ENCODE results near the gene KCNAB2.

KCNAB2 gene

GRCh38 chr1:6002714-6003501 lies 42.8 kb upstream of the KCNAB2 start:
- Histone ChIP-seq H3K36me3 (no peaks in the 10 kb centered on the region), H3K9me3 (no peaks in the 10 kb centered on the region), H3K27ac (peak overlapping the region; percentile 64), H3K4me3 (no peak overlapping the region), H3K4me1 (peaks cover 64% of the 10 kb centered on the region), H3K9ac (peak overlapping the region; percentile 58; the same call in 1 of the 2 replicates), H3K4me2 (peak overlapping the region; percentile 78), H4K20me1 (peaks cover 78% of the 10 kb centered on the region), H3K27me3 (no peaks in the 10 kb centered on the region)
- TF ChIP-seq Cebpa-rat (IDR thresholded peaks at IDR 0.05): no peak

DNA sequence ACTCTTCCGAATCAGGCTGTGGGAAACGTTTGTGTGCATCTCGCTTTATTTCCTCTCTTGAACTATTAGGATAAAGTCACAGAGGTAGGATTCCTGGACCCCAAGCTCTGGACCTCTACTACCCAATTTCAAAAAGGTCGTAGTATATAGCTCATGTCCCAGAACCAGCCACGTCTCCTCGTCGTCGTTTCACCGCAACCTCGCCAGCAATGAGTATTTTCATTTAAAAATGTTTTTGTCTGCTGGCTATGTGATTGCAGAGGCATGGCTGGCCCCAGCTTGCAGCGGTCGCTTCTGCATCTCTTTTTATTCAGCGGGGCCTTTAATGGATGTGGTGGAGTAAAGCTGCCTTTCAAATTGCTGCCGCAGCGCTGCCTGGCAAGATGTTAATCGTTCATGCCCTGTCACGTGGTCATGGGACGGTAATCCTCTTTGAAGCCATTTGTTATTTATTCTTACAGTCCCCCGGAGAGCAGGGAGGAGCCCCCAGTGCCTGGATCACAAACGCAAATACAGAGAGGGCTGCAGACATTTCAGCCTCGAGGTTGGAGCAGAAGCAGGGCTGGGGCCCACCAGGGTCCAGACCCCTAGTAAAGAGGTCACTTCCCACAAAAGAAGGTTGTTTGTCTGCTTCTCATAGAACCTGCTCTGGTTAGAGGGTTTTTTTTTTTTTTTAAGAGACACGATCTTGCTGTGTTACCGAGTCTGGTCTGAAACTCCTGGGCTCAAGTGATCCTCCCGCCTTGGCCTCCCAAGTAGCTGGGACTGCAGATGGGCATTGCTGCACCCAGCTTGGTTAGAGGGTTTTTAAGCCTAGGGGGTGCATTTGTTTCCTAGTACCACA lies 41.9 kb upstream of the KCNAB2 start:
- H3K4me3 ChIP-seq: no peak overlapping the region
- H3K9me3 ChIP-seq: no peaks in the 10 kb centered on the region
- TF ChIP-seq Cebpa-rat (IDR thresholded peaks at IDR 0.05): no peak
- peaks cover 71% of the 10 kb centered on the region for H3K4me1 ChIP-seq
- H3K36me3 ChIP-seq: no peaks in the 10 kb centered on the region
- H3K9ac ChIP-seq: peak overlapping the region; percentile 58; the same call in 1 of the 2 replicates
- peaks cover 79% of the 10 kb centered on the region for H4K20me1 ChIP-seq
- H3K27me3 ChIP-seq: no peaks in the 10 kb centered on the region
- peak overlapping the region; percentile 78 for H3K4me2 ChIP-seq
- no peak overlapping the region for H3K27ac ChIP-seq

DNA sequence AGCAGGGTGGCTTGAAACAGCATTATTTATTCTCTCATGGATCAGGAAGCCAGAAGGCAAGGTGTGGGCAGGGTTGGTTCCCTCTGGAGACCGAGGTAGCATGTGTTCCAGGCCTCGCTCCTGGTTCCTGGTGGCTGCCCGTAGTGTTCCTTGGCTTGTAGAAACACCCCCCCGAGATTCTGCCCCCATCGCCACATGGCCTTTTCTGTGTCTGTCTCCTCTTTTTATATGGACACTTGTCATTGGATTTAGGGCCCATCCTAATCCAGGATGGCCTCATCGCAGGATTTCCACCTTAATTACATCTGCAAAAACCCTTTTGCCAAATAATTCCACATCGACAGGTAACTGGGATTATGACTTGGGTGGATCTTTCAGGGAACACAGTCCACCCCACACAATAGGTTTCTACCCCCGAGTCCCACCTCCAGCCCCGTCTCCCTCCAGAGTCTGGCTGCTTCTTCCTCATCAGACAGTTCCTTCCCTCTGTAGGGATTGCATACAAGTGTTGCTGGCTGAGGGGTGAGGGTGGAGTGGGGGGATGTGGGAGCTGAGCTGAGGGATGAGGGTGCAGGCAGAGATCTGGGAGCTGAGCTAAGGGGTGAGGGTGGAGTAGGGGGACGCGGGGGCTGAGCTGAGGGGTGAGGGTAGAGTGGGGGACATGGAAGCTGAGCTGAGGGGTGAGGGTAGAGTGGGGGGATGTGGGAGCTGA lies 41.1 kb upstream of the KCNAB2 start:
- TF ChIP-seq Cebpa-rat (IDR thresholded peaks at IDR 0.05): no peak
- H3K9me3 ChIP-seq: no peaks in the 10 kb centered on the region
- peak overlapping the region; percentile 78; the same call in 1 of the 2 replicates for H3K4me2 ChIP-seq
- H3K36me3 ChIP-seq: no peaks in the 10 kb centered on the region
- H3K9ac ChIP-seq: no peak overlapping the region
- no peaks in the 10 kb centered on the region for H3K27me3 ChIP-seq
- peaks cover 73% of the 10 kb centered on the region for H3K4me1 ChIP-seq
- H4K20me1 ChIP-seq: peaks cover 80% of the 10 kb centered on the region
- no peak overlapping the region for H3K4me3 ChIP-seq
- no peak overlapping the region for H3K27ac ChIP-seq

DNA sequence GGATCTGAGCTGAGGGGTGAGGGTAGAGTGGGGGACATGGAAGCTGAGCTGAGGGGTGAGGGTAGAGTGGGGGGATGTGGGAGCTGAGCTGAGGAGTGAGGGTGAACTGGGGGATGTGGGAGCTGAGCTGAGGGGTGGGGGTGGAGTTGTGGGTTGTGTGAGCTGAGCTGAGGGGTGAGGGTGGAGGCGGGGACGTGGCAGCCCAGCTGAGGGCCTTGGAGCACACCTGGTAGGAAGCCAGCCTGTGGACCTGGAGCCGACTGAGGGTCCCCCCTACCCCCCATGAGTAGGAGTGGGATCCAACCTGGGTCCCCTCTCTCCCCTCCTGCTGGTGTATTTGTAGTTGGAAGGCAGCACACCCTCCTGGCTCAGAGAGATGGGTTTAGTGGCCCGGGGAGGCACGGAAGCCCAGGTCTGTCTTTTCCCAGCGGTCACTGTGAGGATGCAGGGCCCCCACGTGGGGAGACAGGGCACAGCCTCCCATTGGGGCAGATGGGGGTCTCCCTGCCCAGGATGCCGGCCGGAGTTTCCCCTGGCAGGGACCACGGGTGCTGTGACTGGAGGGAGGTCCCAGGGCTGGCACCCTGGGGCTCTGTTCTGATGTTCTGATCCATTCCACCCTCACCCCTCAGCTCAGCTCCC lies 40.3 kb upstream of the KCNAB2 start:
- TF ChIP-seq Cebpa-rat (IDR thresholded peaks at IDR 0.05): no peak
- H3K27ac ChIP-seq: no peak overlapping the region
- no peak overlapping the region for H3K9ac ChIP-seq
- peaks cover 81% of the 10 kb centered on the region for H3K4me1 ChIP-seq
- peaks cover 79% of the 10 kb centered on the region for H4K20me1 ChIP-seq
- no peaks in the 10 kb centered on the region for H3K9me3 ChIP-seq
- no peak overlapping the region for H3K4me2 ChIP-seq
- no peak overlapping the region for H3K4me3 ChIP-seq
- H3K27me3 ChIP-seq: no peaks in the 10 kb centered on the region
- H3K36me3 ChIP-seq: no peaks in the 10 kb centered on the region

DNA sequence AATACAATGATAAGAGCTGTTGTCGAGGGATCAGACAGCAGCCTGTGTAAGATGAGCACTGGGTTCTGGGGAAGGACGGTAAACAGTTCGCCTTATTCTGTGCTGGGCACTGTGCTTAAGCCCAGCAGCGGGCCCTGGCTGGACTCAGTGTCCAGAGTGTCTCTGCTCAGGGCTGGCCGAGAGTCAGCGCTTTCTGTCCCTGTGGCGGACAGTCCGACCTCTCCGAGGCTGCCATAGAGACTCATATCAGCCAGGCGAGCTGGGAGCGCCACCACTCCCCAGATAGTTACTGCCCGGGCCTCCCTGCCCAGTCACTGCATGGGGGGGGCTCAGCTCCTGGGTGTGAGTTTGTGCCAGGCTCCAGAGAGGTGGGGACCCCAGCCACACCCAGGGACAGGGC lies 38.8 kb upstream of the KCNAB2 start:
- Histone ChIP-seq H3K4me2 (peak overlapping the region; percentile 95), H3K9ac (no peak overlapping the region), H4K20me1 (peaks cover 78% of the 10 kb centered on the region), H3K4me3 (no peak overlapping the region), H3K4me1 (peaks cover 84% of the 10 kb centered on the region), H3K27ac (no peak overlapping the region), H3K36me3 (no peaks in the 10 kb centered on the region), H3K9me3 (no peaks in the 10 kb centered on the region), H3K27me3 (no peaks in the 10 kb centered on the region)
- TF ChIP-seq Cebpa-rat (IDR thresholded peaks at IDR 0.05): no peak

GRCh38 chr1:6007318-6008083 lies 38.2 kb upstream of the KCNAB2 start:
- peak overlapping the region; percentile 95 for H3K4me2 ChIP-seq
- no peak overlapping the region for H3K4me3 ChIP-seq
- no peaks in the 10 kb centered on the region for H3K36me3 ChIP-seq
- peaks cover 71% of the 10 kb centered on the region for H4K20me1 ChIP-seq
- H3K4me1 ChIP-seq: peaks cover 81% of the 10 kb centered on the region
- no peak overlapping the region for H3K9ac ChIP-seq
- H3K27ac ChIP-seq: no peak overlapping the region
- H3K27me3 ChIP-seq: no peaks in the 10 kb centered on the region
- H3K9me3 ChIP-seq: no peaks in the 10 kb centered on the region
- no peak for TF ChIP-seq Cebpa-rat (IDR thresholded peaks at IDR 0.05)

GRCh38 chr1:6008084-6008415 lies 37.6 kb upstream of the KCNAB2 start:
- peaks cover 70% of the 10 kb centered on the region for H4K20me1 ChIP-seq
- no peak for TF ChIP-seq Cebpa-rat (IDR thresholded peaks at IDR 0.05)
- peak overlapping the region; percentile 95 for H3K4me2 ChIP-seq
- no peak overlapping the region for H3K27ac ChIP-seq
- no peaks in the 10 kb centered on the region for H3K36me3 ChIP-seq
- H3K9me3 ChIP-seq: no peaks in the 10 kb centered on the region
- no peaks in the 10 kb centered on the region for H3K27me3 ChIP-seq
- no peak overlapping the region for H3K9ac ChIP-seq
- peaks cover 81% of the 10 kb centered on the region for H3K4me1 ChIP-seq
- H3K4me3 ChIP-seq: no peak overlapping the region

- TF ChIP-seq Cebpa-rat (IDR thresholded peaks at IDR 0.05): no peak
- Histone ChIP-seq H3K9me3 (no peaks in the 10 kb centered on the region), H3K9ac (no peak overlapping the region), H3K27me3 (no peaks in the 10 kb centered on the region), H3K4me2 (peak overlapping the region; percentile 95), H4K20me1 (peaks cover 70% of the 10 kb centered on the region), H3K4me1 (peaks cover 81% of the 10 kb centered on the region), H3K36me3 (no peaks in the 10 kb centered on the region), H3K27ac (peak overlapping the region; percentile 54), H3K4me3 (no peak overlapping the region)
These were observed 37.0 kb upstream of the KCNAB2 start for GRCh38 chr1:6008696-6009095.
